GM18909 (cell line): Measurements from ENCODE around the gene USP36.
"Not testable (repeated sequence)": the region's sequence is repeated elsewhere in the genome, so short reads cannot be mapped to it uniquely, and the experiment has no call there.

Source experiments
- ATAC-seq: cut with Tn5 transposase; IDR thresholded peaks from one replicate; pipeline ENCODE4 v1.9.1; 2021; ENCODE audit warnings: mild to moderate bottlenecking; ENCODE audit not compliant: unreplicated experiment, poor library complexity

USP36 gene

DNA sequence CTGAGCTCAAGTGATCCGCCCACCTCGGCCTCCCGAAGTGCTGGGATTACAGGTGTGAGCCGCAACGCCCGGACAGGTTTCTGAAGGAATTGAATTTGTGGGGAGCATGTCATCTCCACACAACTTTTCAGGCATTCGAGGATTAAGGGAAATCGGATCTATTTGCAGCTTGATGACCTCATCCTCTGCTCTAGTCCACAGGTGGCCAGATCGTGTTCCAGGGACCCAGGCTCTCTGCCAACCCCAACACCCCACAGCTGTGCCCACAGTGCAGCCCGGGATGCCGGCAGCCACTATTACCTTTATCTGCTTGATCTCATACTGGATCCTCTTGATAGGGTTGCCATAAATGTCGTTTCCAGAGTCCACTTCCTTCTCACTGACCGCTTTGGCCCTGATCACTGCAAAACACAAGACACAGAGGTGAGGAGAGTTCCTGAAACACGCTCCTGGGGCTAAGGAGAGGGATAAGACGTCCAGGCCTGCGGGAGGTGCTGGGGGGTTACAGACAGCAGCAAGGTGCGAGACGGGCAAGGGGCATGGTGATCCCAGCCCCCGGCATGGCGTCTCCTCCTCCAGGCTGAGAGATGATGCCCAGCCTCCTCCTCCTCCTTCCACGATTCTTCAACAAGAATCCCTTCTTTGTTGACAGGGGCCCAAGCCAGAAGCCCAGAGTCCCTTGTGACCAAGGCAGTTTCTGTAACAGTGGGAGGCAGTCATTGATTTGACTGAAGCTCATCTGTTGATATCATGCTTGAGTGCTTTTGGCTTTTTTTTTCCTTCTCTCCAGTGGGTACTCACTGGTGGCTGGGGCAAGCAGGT, 33.1 kb upstream of the USP36 start:
- ATAC-seq: no peak

DNA sequence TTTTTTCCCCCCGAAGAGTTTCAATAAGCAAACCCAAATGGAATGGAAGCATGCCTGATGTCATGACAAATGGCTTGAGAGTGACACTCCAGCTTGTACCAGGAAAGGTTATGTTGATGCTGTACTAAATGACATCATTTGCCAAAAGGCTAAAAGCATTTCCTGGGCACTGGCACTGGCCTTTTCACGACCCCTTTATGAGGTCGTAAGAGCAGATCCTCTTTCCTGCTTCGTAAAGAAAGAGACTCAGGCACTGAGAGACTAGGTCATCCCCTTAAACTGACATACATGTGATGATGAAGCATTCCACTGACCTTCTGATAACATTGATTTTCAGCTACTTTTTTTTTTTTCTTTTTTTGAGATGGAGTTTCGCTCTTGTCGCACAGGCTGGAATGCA, 31.9 kb upstream of the USP36 start:
- no peak for ATAC-seq

DNA sequence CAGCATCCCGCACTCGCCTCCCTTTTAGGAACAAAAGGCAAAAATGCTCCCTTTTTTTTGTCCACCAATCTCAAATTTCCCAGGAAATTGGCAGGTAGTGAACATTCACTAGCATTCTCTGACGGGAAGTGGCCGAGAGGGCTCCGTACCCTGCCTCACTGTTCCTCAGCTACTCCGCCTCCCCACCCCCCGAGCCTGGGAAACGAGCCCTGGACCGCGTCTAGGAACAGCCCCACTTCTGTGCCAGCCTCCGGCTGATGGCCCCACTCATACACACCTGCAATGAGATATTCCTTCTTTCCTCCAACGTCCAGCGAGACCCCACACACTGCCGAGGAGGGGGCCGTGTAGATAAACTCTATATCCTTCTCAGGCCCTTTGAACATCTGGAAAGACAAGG, 30.0 kb upstream of the USP36 start:
- ATAC-seq: no peak

DNA sequence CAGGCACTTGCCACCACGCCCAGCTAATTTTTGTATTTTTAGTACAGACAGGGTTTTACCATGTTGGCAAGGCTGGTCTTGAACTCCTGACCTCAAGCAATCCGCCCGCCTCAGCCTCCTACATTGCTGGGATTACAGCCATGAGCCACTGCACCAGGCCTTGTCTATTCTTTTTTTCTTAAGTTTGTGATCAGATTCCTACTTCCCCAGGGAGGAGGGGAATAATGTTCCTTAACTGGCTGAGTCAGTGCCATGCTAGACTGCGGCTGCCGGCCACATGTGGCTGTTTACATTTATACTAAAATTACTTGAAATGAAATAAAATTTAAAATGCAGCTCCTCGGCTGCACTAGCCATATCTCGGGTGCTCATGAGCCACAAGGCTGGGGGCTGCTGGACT, 27.8 kb upstream of the USP36 start:
- no peak for ATAC-seq

DNA sequence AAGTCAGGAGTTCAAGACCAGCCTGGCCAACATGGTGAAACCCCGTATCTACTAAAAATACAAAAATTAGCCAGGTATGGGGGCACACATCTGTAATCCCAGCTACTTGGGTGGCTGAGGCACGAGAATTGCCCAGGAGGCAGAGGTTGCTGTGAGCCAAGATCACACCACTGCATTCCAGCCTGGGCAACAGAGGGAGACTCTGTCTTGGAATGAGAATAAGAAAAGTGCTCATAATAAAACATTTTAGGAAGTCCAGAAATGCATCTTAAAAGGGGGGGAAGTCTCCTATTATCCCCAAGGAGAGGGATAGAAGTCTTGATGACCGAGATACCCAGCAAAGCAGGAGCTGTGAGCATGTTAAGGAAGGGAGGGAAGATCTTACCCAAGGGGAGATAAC, 26.4 kb upstream of the USP36 start:
- not testable (repeated sequence) for ATAC-seq

DNA sequence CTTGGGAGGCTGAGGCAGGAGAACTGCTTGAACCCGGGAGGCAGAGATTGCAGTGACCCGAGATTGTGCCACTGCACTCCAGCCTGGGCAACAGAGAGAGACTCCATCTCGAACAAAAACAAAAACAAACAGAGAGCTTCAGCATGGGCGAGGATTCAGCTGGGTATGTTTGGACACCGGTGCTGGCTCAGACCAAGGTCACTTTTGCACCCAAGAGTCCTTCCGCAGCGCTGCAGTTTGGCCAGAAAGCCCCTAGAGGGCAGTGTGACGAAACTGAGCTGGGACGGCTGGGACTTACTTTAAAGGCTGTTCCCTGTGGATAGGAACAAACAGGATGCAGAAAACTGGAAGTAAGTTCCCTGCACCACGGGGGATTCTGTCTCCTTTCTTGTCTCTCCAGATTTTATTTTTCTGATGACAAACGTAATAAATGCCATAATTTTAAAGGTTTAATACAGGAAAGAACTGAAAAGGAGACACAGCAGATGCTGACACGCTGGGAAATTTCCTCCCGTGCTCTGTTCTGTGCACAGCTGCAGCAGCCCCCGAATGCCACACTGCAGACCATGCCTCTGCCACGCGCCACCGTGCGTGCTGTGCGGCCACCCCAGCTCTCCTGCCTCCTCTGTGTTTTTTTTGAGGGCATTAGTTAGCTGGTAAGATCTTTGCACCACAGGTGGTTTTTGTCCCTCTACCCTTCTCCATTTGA, 25.2 kb upstream of the USP36 start:
- no peak for ATAC-seq

DNA sequence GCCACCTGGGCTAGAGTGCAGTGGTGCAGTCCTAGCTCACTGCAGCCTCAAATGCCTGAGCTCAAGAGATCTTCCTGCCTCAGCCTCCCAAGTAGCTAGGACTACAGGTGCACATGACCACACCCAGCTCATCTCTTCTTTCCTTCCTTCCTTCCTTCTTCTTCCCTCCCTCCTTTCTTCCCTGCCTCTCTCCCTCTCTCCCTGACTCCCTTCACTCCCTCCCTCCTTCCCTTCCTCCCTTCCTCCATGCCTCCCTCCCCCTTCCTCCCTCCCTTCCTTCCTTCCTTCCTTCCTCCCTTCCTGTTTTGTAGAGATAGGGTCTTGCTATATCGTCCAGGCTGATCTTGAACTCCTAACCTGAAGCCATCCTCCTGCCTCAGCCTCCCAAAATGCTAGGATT, 23.5 kb upstream of the USP36 start:
- ATAC-seq: no peak

DNA sequence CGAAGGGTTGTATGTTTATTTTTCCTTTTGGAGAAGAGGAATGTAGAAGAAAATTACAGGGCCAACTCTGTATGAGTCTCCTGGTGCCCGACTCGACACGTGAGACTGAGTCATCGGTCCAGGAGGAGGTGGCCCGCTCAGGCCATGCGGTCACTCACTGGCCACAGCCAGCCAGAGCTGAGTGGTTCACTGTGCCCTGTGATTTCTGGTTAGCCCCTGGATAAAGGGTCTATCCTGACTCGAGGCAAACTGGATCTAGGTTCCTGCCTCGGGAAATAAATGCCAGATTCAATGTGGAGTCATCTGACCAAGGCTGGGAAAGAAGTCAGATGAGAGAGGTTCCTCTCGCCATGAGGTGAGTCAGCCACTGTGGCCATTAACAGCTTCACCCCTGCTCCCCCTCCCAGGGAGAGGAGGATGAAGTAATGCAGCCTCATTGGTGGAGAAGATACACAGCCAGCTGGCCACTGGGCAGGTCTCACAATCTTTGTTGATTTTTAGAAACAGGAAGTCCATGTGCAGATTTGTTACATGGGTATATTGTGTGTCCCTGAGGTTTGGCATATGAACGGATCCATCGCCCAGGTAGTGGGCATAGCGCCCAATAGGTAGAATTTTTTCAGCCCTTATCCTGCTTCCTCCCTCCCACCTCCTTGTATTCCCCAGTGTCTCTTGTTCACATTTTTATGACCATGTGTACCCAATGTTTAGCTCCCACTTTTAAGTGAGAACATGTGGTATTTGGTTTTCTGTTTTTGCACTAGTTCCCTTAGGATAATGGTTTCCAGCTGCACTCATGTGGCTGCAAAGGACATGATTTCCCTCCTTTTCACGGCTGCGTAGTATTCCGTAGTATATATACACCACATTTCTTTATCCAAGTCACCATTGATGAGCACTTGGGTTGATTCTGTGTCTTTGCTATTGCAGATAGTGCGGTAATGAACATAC, 21.7 kb upstream of the USP36 start:
- ATAC-seq: no peak

DNA sequence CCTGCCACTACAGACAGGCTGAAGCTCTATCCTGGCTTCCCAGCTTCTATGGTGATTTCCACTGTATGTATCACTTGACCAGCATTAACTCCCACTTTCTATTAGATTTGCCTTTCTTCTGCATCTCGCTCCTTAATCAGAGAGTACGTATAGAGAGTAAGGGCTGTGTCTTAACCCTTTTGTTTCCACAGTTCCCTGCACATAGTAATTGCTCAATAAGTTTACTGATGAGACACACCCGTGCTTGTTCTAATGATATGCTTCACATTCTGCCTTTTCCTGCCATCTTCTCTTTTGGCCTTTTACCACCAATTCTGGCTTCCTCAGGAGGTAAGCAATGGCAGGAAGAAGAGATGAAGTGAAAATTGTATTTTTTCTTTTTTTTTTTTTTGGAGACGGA, 20.6 kb upstream of the USP36 start:
- no peak for ATAC-seq

DNA sequence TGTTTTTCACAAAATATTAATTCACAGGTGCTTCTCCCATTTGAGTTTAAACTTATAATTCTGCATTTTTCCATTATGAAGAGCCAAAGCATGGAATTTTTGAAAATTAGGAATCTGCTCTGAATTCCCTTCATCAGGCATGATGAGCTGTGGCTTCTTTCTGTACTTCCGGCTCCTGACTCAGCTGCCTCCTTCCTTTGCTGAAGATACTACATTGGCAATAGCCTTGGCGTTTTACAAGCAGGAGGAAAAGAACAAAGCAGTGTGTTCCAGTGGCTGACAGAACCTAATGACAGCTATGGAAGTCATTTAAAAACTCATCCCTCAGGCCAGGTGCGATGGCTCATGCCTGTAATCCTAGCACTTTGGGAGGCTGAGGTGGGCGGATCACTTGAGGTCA, 18.4 kb upstream of the USP36 start:
- ATAC-seq: no peak

DNA sequence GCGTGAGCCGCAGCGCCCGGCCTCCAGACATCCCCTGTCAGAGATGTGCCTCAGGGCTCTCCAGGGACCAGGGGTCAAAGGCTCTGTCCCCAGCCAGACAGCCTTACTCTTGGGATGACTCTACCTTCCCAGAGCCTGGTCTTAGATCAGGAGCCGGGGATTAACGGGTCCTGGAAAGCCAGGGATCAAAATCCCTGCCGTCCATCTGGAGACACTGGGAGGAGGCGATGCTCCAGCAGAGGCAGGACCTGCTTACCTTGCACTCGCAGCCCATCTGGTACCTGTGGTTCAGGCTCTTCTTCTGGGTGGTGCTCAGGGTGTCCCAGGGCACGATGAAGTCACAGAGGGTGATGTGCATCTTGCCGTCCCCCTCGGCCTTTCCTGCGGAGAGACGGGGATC, 16.7 kb upstream of the USP36 start:
- ATAC-seq: no peak

DNA sequence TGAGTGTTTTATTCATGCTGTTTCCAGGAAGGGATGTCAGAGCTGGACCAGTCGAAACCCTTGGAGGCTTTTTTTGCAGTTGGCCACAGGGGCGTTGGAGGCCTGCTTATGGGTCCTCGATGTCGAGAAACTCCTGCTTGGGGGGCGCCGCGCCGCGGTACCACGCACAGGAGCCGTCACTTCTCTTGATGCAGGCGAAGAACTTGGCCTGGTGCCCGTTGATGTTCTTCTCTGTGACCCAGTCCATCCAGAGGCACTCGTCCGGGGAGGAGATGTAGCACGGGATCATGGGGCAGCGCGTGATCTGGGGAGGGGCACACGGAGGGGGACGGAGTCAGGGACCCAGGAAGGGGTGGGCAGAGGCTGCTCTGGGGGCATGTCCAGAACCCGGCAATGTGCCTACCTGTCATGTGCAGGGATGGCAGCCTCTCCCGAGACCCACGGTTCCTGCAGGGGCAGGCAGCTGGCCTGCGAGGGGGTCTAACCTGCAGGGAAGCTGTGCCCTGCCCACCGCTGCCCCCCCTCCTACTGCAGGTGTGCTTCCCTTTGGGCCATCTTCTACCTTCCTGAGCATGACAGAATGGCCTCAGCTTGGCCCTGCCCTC, 15.0 kb upstream of the USP36 start:
- ATAC-seq: no peak

DNA sequence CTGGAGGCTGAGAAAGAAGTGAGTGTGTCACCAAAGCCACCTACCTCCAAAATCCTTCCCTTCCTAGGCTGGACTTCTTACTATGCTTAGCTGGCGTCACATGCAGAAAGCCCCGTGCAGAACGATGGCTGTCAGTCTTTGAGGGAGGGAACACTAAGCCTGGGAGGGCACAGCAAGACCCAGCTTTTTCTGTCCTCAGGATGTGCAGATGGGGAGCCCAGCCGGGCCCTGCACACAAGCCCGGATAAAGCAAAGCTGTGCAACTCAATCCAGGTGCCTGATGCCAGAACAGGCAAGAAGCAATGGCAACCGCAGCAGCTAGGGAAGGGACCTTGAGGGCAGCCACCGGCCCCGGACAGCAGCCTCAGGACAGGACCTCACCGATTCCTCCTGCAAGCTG, 13.9 kb upstream of the USP36 start:
- ATAC-seq: no peak

DNA sequence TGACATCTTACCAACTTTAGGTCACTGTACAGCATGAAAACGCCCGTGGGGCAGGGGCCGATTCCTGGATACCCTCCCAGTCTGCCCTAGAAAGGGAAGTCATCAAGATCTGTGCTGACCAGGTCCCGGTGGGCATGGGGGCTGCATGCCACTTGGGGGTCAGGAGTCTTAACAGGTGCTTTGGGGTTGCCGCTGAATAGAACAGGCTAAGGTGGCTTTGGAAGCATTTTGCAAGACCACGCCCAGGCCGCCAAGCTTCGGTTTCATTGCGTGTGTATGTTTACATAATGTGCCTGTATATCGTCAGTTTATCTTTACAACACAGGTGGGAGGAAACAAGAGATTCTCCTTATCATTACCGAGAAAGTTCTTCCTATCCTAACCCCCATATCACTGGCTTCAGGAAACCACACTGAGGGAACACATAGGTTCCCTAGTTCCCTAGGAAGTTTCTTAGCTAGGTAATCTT, 13.3 kb upstream of the USP36 start:
- no peak for ATAC-seq

DNA sequence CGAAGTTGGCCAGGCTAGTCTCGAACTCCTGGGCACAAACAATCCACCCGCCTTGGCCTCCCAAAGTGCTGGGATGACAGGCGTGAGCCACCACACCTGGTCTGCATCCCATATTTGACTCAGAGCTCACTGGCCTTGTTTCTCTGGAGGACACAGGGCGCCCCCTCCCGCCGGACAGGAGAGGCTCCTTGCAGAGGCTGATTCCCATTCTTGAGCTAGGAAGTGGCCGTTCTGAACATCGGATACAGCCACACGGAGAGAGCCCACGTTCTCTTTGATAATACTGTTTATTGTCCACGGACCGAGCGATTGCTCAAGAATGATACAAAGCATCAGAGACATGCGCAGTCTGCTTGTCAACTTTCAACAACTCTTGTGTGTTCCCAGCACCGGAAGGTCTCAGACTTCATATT, 12.1 kb upstream of the USP36 start:
- no peak for ATAC-seq

DNA sequence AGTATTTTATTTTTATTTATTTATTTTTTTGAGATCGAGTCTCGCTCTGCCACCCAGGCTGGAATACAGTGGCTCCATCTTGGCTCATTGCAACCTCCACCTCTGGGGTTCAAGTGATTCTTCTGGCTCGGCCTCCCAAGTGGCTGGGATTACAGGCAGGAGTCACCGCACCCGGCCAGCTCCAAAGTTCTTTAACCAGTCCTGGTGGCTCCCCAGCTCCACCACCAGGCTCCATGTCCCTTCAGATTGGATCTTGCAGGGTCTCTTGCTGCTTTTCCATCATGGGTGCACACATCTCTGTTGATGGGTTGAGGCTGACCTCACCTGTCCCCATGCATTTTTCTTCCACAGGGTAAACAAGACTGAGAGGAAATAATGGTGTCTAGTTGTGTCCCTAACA, 8.4 kb upstream of the USP36 start:
- no peak for ATAC-seq

DNA sequence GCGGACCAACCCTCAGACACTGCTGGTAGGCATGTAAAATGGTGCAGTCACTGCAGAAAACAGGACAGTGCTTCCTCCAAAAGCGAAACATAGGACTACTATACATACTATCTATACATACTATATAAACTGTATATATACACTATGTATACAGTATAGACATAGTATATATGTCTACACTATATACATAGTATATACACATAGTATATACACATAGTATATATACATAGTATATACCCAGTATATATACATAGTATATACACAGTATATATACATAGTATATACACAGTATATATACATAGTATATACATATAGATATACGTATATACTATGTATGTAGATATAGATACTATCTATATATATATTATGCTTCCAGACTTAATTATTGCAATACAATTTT, 6.4 kb upstream of the USP36 start:
- no peak for ATAC-seq

DNA sequence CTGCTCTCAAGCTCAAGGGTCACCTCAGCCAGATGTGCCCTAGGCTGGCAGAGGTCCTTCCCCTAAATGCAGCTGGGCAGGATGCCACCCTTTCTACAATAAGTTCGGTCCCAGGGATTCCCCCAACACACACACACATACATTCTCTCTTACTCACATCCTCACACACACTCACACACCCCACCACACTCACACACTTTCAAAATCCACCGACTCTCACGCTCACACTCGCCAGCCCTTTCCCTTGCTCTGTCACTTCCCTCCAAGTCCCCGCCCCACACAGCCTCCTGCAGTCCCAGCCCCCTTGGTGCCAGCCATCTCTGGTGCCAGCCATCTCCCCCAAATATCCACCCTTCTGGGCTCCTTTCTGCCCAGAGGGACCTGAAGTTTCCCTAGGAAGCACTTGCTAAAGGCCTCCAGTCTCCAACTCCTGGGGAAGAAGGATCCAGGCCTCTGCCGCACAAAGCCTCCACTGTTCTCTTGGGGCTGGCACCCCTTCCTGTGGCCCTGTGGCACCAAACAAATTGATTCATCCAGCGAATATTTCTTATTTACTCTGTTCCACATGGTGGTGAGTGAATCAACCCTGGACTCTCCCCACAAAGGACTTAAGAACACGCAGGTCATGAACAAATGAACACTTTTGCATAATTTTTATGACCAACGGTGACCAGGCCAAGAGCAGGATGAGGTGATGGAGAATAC, 3.8 kb upstream of the USP36 start:
- no peak for ATAC-seq

DNA sequence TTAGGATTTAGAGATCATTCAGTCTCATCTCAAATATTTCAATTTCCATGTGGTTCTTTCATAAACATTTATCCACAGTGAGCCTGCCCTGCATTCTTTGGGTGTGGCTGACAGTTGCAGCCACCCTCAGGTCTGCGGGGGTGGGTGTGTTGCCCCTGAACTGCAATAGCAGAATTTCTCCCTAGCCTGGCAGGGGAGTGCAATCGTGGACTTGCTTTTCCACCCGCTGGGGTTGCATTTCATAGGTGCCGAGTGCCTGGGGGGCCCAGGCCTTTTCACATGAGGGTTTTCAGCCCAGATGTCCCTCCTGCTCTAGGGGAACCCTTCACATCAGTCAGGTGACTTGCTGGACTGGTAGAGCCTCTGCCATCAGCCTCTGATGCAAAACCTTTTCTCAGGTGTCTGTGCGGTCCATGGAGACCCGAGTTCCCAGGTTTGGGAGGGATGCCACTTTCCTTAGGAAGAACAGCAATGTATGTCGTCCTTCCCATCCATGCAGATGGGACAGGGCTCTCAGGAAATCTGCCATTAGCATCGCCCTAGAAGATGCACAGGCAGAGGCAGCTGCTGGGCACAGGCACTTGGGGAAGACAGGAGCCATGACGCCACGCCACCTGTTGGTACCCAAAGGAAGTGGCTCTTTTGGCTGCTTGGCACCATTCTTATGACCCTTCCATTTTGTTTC, 2.4 kb upstream of the USP36 start:
- no peak for ATAC-seq

DNA sequence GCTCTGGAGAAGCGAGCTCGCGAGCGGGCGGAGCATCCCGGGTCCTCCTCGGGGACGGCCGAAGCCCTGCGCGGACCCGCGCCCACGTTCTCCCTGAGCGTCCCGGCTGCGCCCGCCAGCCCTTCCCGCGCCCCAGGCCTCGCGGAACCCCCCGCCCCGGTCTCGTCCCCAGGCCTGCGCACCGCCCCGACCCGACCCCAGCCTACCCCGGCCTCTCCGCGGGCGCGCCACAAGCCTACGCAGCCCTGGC, 159 bp downstream of the USP36 start:
- no peak for ATAC-seq
